Loucy (cell line): ENCODE data around the gene JARID2.

ENCODE experiments used
- H2AFZ ChIP-seq: fragments of 200-600 bp; sonication (generic); 2 replicates; pipeline ENCODE4 v1.6.0; 2016; ENCODE audit warnings: antibody characterized with exemption, mild to moderate bottlenecking, low read length, moderate library complexity
- H3F3A ChIP-seq: fragments of 200-600 bp; 2 replicates; pipeline ENCODE4 v1.6.0; 2016; ENCODE audit warnings: antibody characterized with exemption, low read depth, mild to moderate bottlenecking
- H3K27me3 ChIP-seq: fragments of 200-600 bp; sonication (generic); 2 replicates; pipeline ENCODE4 v1.6.1; 2014; ENCODE audit warnings: low read length, mild to moderate bottlenecking; ENCODE audit not compliant: insufficient read depth, poor library complexity, severe bottlenecking
- H3K36me3 ChIP-seq: fragments of 200-600 bp; sonication (generic); 2 replicates; pipeline ENCODE4 v1.6.1; 2016; ENCODE audit warnings: low read length; ENCODE audit not compliant: insufficient read depth
- H3K4me1 ChIP-seq: fragments of 200-600 bp; sonication (generic); 2 replicates; pipeline ENCODE4 v1.5.1; 2014; ENCODE audit warnings: low read length, mild to moderate bottlenecking; ENCODE audit not compliant: insufficient read depth, poor library complexity, severe bottlenecking
- H3K4me2 ChIP-seq: fragments of 200-600 bp; sonication (generic); 2 replicates; pipeline ENCODE4 v1.6.0; 2014; ENCODE audit warnings: antibody characterized with exemption, low read length, low read depth, mild to moderate bottlenecking; ENCODE audit not compliant: poor library complexity, severe bottlenecking
- H3K4me3 ChIP-seq: fragments of 200-600 bp; sonication (generic); 2 replicates; pipeline ENCODE4 v1.5.1; 2014; ENCODE audit warnings: low read length, mild to moderate bottlenecking, mixed read lengths; ENCODE audit not compliant: poor library complexity, severe bottlenecking
- H3K79me2 ChIP-seq: fragments of 200-600 bp; sonication (generic); 2 replicates; pipeline ENCODE4 v1.6.1; 2014; ENCODE audit warnings: low read length; ENCODE audit not compliant: insufficient read depth
- H3K9ac ChIP-seq: fragments of 200-600 bp; sonication (generic); 2 replicates; pipeline ENCODE4 v1.6.0; 2014; ENCODE audit warnings: mild to moderate bottlenecking, low read depth, low read length, moderate library complexity; ENCODE audit not compliant: poor library complexity, severe bottlenecking
- H3K9me2 ChIP-seq: fragments of 200-600 bp; sonication (generic); replicated peaks from 2 replicates; pipeline ENCODE4 v1.6.1; 2016; ENCODE audit warnings: low read depth, low read length, mixed read lengths
- H3K9me3 ChIP-seq: fragments of 200-600 bp; sonication (generic); 2 replicates; pipeline ENCODE4 v1.6.1; 2014; ENCODE audit warnings: mild to moderate bottlenecking, antibody characterized with exemption, low read length, low read depth; ENCODE audit not compliant: insufficient read depth
- H4K20me1 ChIP-seq: fragments of 200-600 bp; sonication (generic); 2 replicates; pipeline ENCODE4 v1.6.0; 2014; ENCODE audit warnings: antibody characterized with exemption, low read length, mild to moderate bottlenecking; ENCODE audit not compliant: insufficient read depth, poor library complexity, severe bottlenecking
- EZH2phosphoT487 ChIP-seq: fragments of 200-600 bp; IDR thresholded peaks from 2 replicates; pipeline ENCODE4 v1.6.1; 2018; ENCODE audit warnings: antibody characterized with exemption, mild to moderate bottlenecking, moderate library complexity, borderline replicate concordance
- TF ChIP-seq, protein P1 (sequence below): fragments of 200-600 bp; sonication (generic); conservative IDR thresholded peaks from 2 replicates; pipeline ENCODE4 v1.5.1; 2014; ENCODE audit warnings: mild to moderate bottlenecking, antibody characterized with exemption, low read length

JARID2 gene

DNA sequence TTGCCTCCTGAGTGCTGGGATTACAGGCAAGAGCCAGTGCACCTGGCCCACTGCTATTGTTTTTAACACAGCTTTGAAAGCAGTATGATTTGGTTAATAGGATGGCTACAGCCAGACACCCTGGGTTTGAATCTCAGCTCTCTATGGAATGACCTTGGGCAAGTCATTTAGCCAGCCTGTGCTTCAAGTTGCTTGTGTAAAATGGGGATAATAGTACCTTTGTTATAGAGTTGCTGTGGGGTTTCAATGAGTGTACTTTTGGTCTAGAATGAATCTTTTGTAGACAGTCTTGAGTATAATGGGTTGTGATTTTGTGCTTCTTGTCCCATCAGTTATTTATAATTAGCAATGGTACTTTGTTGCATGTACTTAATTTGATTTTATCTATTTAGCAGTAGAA lies 70.9 kb downstream of the JARID2 start:
- peaks cover 71% of the 10 kb centered on the region for H3K4me1 ChIP-seq
- H2AFZ ChIP-seq = no peak overlapping the region
- peaks cover 21% of the 10 kb centered on the region; the same call in 1 of the 2 replicates for H3K36me3 ChIP-seq
- no peaks in the 10 kb centered on the region for H3K9me2 ChIP-seq
- no peak overlapping the region for H3K4me3 ChIP-seq
- no peaks in the 10 kb centered on the region for H3F3A ChIP-seq
- peaks cover 100% of the 10 kb centered on the region for H3K79me2 ChIP-seq
- no peaks in the 10 kb centered on the region for H3K27me3 ChIP-seq
- no peaks in the 10 kb centered on the region for H3K9me3 ChIP-seq
- peak overlapping the region; percentile 6 for H3K4me2 ChIP-seq
- peaks cover 100% of the 10 kb centered on the region for H4K20me1 ChIP-seq
- H3K9ac ChIP-seq = no peak overlapping the region
- TF ChIP-seq, protein P1, sequence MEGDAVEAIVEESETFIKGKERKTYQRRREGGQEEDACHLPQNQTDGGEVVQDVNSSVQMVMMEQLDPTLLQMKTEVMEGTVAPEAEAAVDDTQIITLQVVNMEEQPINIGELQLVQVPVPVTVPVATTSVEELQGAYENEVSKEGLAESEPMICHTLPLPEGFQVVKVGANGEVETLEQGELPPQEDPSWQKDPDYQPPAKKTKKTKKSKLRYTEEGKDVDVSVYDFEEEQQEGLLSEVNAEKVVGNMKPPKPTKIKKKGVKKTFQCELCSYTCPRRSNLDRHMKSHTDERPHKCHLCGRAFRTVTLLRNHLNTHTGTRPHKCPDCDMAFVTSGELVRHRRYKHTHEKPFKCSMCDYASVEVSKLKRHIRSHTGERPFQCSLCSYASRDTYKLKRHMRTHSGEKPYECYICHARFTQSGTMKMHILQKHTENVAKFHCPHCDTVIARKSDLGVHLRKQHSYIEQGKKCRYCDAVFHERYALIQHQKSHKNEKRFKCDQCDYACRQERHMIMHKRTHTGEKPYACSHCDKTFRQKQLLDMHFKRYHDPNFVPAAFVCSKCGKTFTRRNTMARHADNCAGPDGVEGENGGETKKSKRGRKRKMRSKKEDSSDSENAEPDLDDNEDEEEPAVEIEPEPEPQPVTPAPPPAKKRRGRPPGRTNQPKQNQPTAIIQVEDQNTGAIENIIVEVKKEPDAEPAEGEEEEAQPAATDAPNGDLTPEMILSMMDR = no peak
- TF ChIP-seq EZH2phosphoT487 = no peak

DNA sequence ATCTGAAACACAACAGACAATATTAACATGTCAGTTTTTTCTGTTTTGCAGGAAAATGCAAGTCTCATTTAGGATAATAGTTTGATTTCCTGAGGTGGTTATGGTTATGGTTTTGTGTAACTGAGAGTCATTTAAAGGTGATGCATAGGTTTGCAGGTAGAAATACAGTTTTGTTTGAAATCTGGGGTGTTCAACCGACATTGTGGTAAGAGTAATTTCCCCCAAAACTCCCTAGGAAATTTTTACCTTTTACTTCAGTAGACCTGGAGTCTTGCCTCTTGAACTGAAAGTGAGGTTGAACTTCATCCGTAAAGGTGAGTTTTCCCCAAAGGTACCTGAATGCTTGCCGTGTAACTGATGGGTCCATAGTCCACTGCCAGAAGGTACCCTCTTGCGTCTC lies 71.4 kb downstream of the JARID2 start:
- peaks cover 100% of the 10 kb centered on the region for H3K79me2 ChIP-seq
- no peaks in the 10 kb centered on the region for H3K27me3 ChIP-seq
- no peaks in the 10 kb centered on the region for H3K9me2 ChIP-seq
- H3K9ac ChIP-seq = no peak overlapping the region
- TF ChIP-seq, protein P1 = no peak
- TF ChIP-seq EZH2phosphoT487 = no peak
- peaks cover 25% of the 10 kb centered on the region; the same call in 1 of the 2 replicates for H3K36me3 ChIP-seq
- peaks cover 71% of the 10 kb centered on the region for H3K4me1 ChIP-seq
- H3K4me3 ChIP-seq = no peak overlapping the region
- H3K9me3 ChIP-seq = no peaks in the 10 kb centered on the region
- no peaks in the 10 kb centered on the region for H3F3A ChIP-seq
- peak overlapping the region; percentile 6 for H3K4me2 ChIP-seq
- peaks cover 100% of the 10 kb centered on the region for H4K20me1 ChIP-seq
- no peak overlapping the region for H2AFZ ChIP-seq

DNA sequence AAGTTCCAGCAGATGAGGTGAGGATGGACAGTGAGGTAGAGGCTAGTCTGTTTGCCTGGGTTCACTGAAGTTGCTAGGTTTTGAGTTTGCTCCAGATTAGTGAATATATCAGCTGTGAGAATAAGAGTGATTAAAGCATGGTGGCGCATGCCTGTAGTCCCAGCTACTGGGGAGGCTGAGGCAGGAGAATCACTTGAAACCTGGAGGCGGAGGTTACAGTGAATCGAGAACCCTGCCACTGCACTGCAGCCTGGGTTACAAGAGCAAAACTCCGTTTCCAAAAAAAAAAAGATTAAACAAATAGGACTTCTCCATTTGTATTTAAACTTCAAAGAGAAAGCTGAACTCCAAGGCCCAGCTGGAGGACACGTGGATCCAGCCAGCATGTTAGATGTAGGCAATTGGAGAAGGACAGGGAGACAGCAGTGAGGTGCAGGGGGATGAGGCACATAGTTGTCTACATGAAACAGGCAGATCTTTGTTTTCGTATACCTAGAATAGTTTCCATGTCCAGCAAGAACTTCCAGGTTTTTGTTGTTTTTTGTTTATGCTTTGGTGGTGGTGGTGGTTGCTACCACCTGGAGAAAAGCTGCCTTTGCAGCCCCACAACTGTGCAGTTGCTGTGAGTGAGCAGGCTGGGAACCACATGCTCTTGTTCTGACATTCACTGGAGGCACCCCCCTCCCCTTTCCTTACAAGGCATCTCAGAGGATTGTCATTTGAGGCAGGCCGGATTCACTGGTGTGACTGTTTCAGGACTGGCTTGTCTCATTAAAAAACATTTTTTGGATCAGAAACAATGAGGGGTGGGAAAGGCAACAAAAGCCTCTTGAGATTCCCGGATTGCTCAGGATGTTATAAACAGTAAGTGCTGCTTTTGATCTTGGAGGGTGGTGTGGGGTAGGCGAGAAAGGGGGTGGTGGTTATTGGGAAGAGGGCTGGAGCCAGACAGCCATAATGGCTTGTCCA lies 72.3 kb downstream of the JARID2 start:
- H4K20me1 ChIP-seq = peaks cover 100% of the 10 kb centered on the region
- no peaks in the 10 kb centered on the region for H3K9me2 ChIP-seq
- no peak overlapping the region for H3K9ac ChIP-seq
- no peak overlapping the region for H3K4me2 ChIP-seq
- H2AFZ ChIP-seq = no peak overlapping the region
- H3K27me3 ChIP-seq = no peaks in the 10 kb centered on the region
- peaks cover 19% of the 10 kb centered on the region; the same call in 1 of the 2 replicates for H3K36me3 ChIP-seq
- peaks cover 100% of the 10 kb centered on the region for H3K79me2 ChIP-seq
- H3F3A ChIP-seq = no peaks in the 10 kb centered on the region
- TF ChIP-seq, protein P1 = no peak
- no peak for TF ChIP-seq EZH2phosphoT487
- no peaks in the 10 kb centered on the region for H3K9me3 ChIP-seq
- H3K4me3 ChIP-seq = no peak overlapping the region
- H3K4me1 ChIP-seq = peaks cover 70% of the 10 kb centered on the region
